ENCODE results near the gene SOD2.
A peak's percentile ranks its signal among the peaks of the same experiment; 100 is the strongest.
"Not testable (repeated sequence)": the region's sequence is repeated elsewhere in the genome, so short reads cannot be mapped to it uniquely, and the experiment has no call there.

The SOD2 gene

GRCh38 chr6:159693128-159693893 is at the start of gene SOD2:
TSS of gene SOD2 (minus strand) at chr6:159693241. CDS start at chr6:159693167, 74 bp downstream.
- DNase-seq (ENCODE audit: low spot score): peak; percentile 80

GRCh38 chr6:159742165-159742564 is 49.1 kb upstream of the SOD2 start:
- DNase-seq (ENCODE audit: low spot score): no peak
- no peak overlapping the region for H3K4me3 Mint-ChIP-seq
- peaks cover 16% of the 10 kb centered on the region for H3K4me1 Mint-ChIP-seq (ENCODE audit: low read depth)
- H3K36me3 Mint-ChIP-seq (ENCODE audit: low read depth): peaks cover 57% of the 10 kb centered on the region
- H3K9me3 Mint-ChIP-seq: no peaks in the 10 kb centered on the region
- H3K27me3 Mint-ChIP-seq (ENCODE audit: low read depth): no peaks in the 10 kb centered on the region
- H3K27ac Mint-ChIP-seq: no peak overlapping the region

More at GRCh38 chr6:159693128-159693893, at the start of gene SOD2:
- no peaks in the 10 kb centered on the region for H3K27me3 Mint-ChIP-seq (ENCODE audit: low read depth)
- H3K4me1 Mint-ChIP-seq (ENCODE audit: low read depth): peaks cover 41% of the 10 kb centered on the region
- peak within 1 kb of the TSS; percentile 94 for H3K4me3 Mint-ChIP-seq
- H3K27ac Mint-ChIP-seq: peak within 1 kb of the TSS; percentile 96
- H3K36me3 Mint-ChIP-seq (ENCODE audit: low read depth): peaks cover 20% of the 10 kb centered on the region
- no peaks in the 10 kb centered on the region for H3K9me3 Mint-ChIP-seq

GRCh38 chr6:159739341-159739740 is 46.3 kb upstream of the SOD2 start:
- no peak for DNase-seq (ENCODE audit: low spot score)
- Mint-ChIP-seq H3K27ac (no peak overlapping the region), H3K4me3 (no peak overlapping the region), H3K9me3 (no peaks in the 10 kb centered on the region), H3K36me3 (ENCODE audit: low read depth) (peaks cover 39% of the 10 kb centered on the region), H3K4me1 (ENCODE audit: low read depth) (peaks cover 12% of the 10 kb centered on the region), H3K27me3 (ENCODE audit: low read depth) (no peaks in the 10 kb centered on the region)

GRCh38 chr6:159736908-159737307 is 43.9 kb upstream of the SOD2 start:
- Mint-ChIP-seq H3K27ac (no peak overlapping the region), H3K27me3 (ENCODE audit: low read depth) (no peaks in the 10 kb centered on the region), H3K4me3 (no peak overlapping the region), H3K9me3 (no peaks in the 10 kb centered on the region), H3K4me1 (ENCODE audit: low read depth) (peaks cover 15% of the 10 kb centered on the region), H3K36me3 (ENCODE audit: low read depth) (peaks cover 25% of the 10 kb centered on the region)
- DNase-seq (ENCODE audit: low spot score): no peak

GRCh38 chr6:159733395-159733794 is 40.4 kb upstream of the SOD2 start:
- H3K27ac Mint-ChIP-seq, H3K4me3 Mint-ChIP-seq: not testable (repeated sequence)
- peaks cover 33% of the 10 kb centered on the region for H3K4me1 Mint-ChIP-seq (ENCODE audit: low read depth)

GRCh38 chr6:159732550-159732949 is 39.5 kb upstream of the SOD2 start:
- DNase-seq (ENCODE audit: low spot score); H3K4me3 Mint-ChIP-seq; H3K27me3 Mint-ChIP-seq (ENCODE audit: low read depth); H3K27ac Mint-ChIP-seq; H3K9me3 Mint-ChIP-seq: not testable (repeated sequence)
- H3K36me3 Mint-ChIP-seq (ENCODE audit: low read depth): peaks cover 28% of the 10 kb centered on the region
- peaks cover 27% of the 10 kb centered on the region for H3K4me1 Mint-ChIP-seq (ENCODE audit: low read depth)

More at GRCh38 chr6:159733395-159733794, 40.4 kb upstream of the SOD2 start:
- H3K9me3 Mint-ChIP-seq; DNase-seq (ENCODE audit: low spot score); H3K27me3 Mint-ChIP-seq (ENCODE audit: low read depth): not testable (repeated sequence)
- H3K36me3 Mint-ChIP-seq (ENCODE audit: low read depth): peaks cover 30% of the 10 kb centered on the region

GRCh38 chr6:159730332-159730676 is 37.3 kb upstream of the SOD2 start:
- H3K4me3 Mint-ChIP-seq: peak overlapping the region; percentile 59
- H3K27ac Mint-ChIP-seq: no peak overlapping the region
- H3K27me3 Mint-ChIP-seq (ENCODE audit: low read depth): no peaks in the 10 kb centered on the region
- no peak for DNase-seq (ENCODE audit: low spot score)
- peaks cover 34% of the 10 kb centered on the region for H3K4me1 Mint-ChIP-seq (ENCODE audit: low read depth)
- H3K9me3 Mint-ChIP-seq: no peaks in the 10 kb centered on the region
- peaks cover 33% of the 10 kb centered on the region for H3K36me3 Mint-ChIP-seq (ENCODE audit: low read depth)

GRCh38 chr6:159729598-159730331 is 36.7 kb upstream of the SOD2 start:
- no peak for DNase-seq (ENCODE audit: low spot score)
- H3K27ac Mint-ChIP-seq: peak overlapping the region; percentile 49
- no peaks in the 10 kb centered on the region for H3K27me3 Mint-ChIP-seq (ENCODE audit: low read depth)
- H3K36me3 Mint-ChIP-seq (ENCODE audit: low read depth): peaks cover 33% of the 10 kb centered on the region
- no peaks in the 10 kb centered on the region for H3K9me3 Mint-ChIP-seq
- H3K4me1 Mint-ChIP-seq (ENCODE audit: low read depth): peaks cover 38% of the 10 kb centered on the region
- H3K4me3 Mint-ChIP-seq: peak overlapping the region; percentile 86

- peaks cover 38% of the 10 kb centered on the region for H3K4me1 Mint-ChIP-seq (ENCODE audit: low read depth)
- H3K9me3 Mint-ChIP-seq: no peaks in the 10 kb centered on the region
- peak overlapping the region; percentile 91 for H3K27ac Mint-ChIP-seq
- no peak for DNase-seq (ENCODE audit: low spot score)
- H3K27me3 Mint-ChIP-seq (ENCODE audit: low read depth): no peaks in the 10 kb centered on the region
- H3K36me3 Mint-ChIP-seq (ENCODE audit: low read depth): peaks cover 40% of the 10 kb centered on the region
- peak overlapping the region; percentile 86 for H3K4me3 Mint-ChIP-seq
Measured at GRCh38 chr6:159728531-159728964, 35.5 kb upstream of the SOD2 start.

- H3K27ac Mint-ChIP-seq: peak overlapping the region; percentile 91
- peak overlapping the region; percentile 86 for H3K4me3 Mint-ChIP-seq
- peaks cover 39% of the 10 kb centered on the region for H3K4me1 Mint-ChIP-seq (ENCODE audit: low read depth)
- no peak for DNase-seq (ENCODE audit: low spot score)
- peaks cover 46% of the 10 kb centered on the region for H3K36me3 Mint-ChIP-seq (ENCODE audit: low read depth)
- H3K9me3 Mint-ChIP-seq: peaks cover 5% of the 10 kb centered on the region
- H3K27me3 Mint-ChIP-seq (ENCODE audit: low read depth): no peaks in the 10 kb centered on the region
Measured at GRCh38 chr6:159727717-159728445, 34.8 kb upstream of the SOD2 start.

GRCh38 chr6:159726918-159727716 is 34.1 kb upstream of the SOD2 start, which contains the start of gene WTAP:
TSS of gene WTAP (plus strand) at chr6:159727506. CDS start at chr6:159736266, 8,760 bp downstream.
- Mint-ChIP-seq H3K27me3 (ENCODE audit: low read depth) (no peaks in the 10 kb centered on the region), H3K27ac (peak within 1 kb of the TSS; percentile 97), H3K4me1 (ENCODE audit: low read depth) (peaks cover 36% of the 10 kb centered on the region), H3K4me3 (peak within 1 kb of the TSS; percentile 97), H3K9me3 (peaks cover 11% of the 10 kb centered on the region), H3K36me3 (ENCODE audit: low read depth) (peaks cover 51% of the 10 kb centered on the region)
- peak; percentile 96 for DNase-seq (ENCODE audit: low spot score)

- Mint-ChIP-seq H3K36me3 (ENCODE audit: low read depth) (peaks cover 51% of the 10 kb centered on the region), H3K4me3 (peak overlapping the region; percentile 97), H3K4me1 (ENCODE audit: low read depth) (peaks cover 34% of the 10 kb centered on the region), H3K27ac (peak overlapping the region; percentile 97), H3K27me3 (ENCODE audit: low read depth) (no peaks in the 10 kb centered on the region), H3K9me3 (peaks cover 11% of the 10 kb centered on the region)
- no peak for DNase-seq (ENCODE audit: low spot score)
Measured at GRCh38 chr6:159726255-159726917, 33.3 kb upstream of the SOD2 start.

- DNase-seq (ENCODE audit: low spot score); H3K27ac Mint-ChIP-seq; H3K27me3 Mint-ChIP-seq (ENCODE audit: low read depth): not testable (repeated sequence)
- Mint-ChIP-seq H3K4me3 (peak overlapping the region; percentile 9), H3K4me1 (ENCODE audit: low read depth) (peaks cover 27% of the 10 kb centered on the region), H3K36me3 (ENCODE audit: low read depth) (peaks cover 43% of the 10 kb centered on the region), H3K9me3 (peaks cover 11% of the 10 kb centered on the region)
Measured at GRCh38 chr6:159725208-159725607, 32.2 kb upstream of the SOD2 start.
